ENCODE data around the gene CEP152.

DNA sequence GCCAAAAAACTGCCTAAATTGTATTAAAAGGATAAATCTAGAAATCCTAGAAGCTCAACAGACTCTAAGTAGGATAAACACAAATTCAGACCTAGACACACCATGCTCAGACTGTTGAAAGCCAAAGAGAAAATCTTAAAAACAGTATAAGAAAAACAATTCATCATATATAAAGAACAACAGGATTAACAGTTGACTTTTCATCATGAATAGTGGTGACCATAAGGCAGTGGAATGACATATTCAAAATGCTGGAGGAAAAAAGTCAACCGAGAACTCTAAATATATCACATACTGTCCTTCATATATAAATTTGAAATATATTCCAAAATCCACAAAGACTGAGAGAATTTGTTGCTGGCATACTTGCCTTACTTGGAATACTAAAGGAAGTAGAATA lies 77.3 kb downstream of the CEP152 start:
- TF ChIP-seq, protein P1, sequence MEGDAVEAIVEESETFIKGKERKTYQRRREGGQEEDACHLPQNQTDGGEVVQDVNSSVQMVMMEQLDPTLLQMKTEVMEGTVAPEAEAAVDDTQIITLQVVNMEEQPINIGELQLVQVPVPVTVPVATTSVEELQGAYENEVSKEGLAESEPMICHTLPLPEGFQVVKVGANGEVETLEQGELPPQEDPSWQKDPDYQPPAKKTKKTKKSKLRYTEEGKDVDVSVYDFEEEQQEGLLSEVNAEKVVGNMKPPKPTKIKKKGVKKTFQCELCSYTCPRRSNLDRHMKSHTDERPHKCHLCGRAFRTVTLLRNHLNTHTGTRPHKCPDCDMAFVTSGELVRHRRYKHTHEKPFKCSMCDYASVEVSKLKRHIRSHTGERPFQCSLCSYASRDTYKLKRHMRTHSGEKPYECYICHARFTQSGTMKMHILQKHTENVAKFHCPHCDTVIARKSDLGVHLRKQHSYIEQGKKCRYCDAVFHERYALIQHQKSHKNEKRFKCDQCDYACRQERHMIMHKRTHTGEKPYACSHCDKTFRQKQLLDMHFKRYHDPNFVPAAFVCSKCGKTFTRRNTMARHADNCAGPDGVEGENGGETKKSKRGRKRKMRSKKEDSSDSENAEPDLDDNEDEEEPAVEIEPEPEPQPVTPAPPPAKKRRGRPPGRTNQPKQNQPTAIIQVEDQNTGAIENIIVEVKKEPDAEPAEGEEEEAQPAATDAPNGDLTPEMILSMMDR (IDR thresholded peaks at IDR 0.05; ENCODE audit: low read depth, low read length, missing input control): no peak
- no peak for TF ChIP-seq YY1 (IDR thresholded peaks at IDR 0.05)
- no peak for TF ChIP-seq ATF3 (IDR thresholded peaks at IDR 0.05)
- TF ChIP-seq RXRA (IDR thresholded peaks at IDR 0.05): no peak
- TF ChIP-seq, protein P2, sequence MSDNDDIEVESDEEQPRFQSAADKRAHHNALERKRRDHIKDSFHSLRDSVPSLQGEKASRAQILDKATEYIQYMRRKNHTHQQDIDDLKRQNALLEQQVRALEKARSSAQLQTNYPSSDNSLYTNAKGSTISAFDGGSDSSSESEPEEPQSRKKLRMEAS (IDR thresholded peaks at IDR 0.05): no peak
- no peak for TF ChIP-seq NR2F2 (IDR thresholded peaks at IDR 0.05)
- TF ChIP-seq EGR1 (IDR thresholded peaks at IDR 0.05; ENCODE audit: low read depth in 2 of 2): no peak
- TF ChIP-seq FOXA2 (IDR thresholded peaks at IDR 0.05): no peak
- no peak for TF ChIP-seq TAF1 (conservative IDR thresholded peaks at IDR 0.05)
